Liver (tissue), 9 donors: ENCODE results near the gene C11orf86. TPM values are rescaled to one million over a fixed set of nuclear protein-coding genes. Genes with fewer than 3 reads are reported as not detected.

Experiments used
- DNase-seq: peaks from one replicate; pipeline ENCODE4 v3.0.0-alpha.2; 2017; ENCODE audit warnings: low spot score
- H3K27ac ChIP-seq, 2 donors: one replicate each; pipeline ENCODE4 v1.7.0; 2013; ENCODE audit warnings: inconsistent platforms in 2 of 2, low read length in 2 of 2, control low read depth in 1 of 2, low read depth in 1 of 2, mild to moderate bottlenecking in 1 of 2
- H3K27me3 ChIP-seq, 4 donors: one replicate each; pipeline versions ENCODE4 v1.6.1 to v1.7.0; 2013; ENCODE audit warnings: low read length in 3 of 4, inconsistent platforms in 1 of 4, mild to moderate bottlenecking in 1 of 4, moderate library complexity in 1 of 4; ENCODE audit not compliant: control insufficient read depth in 4 of 4, insufficient read depth in 4 of 4
- H3K36me3 ChIP-seq, 4 donors: one replicate each; pipeline versions ENCODE4 v1.6.1 to v1.7.0; 2013; ENCODE audit warnings: low read length in 3 of 4, mild to moderate bottlenecking in 3 of 4, low read depth in 1 of 4, moderate library complexity in 1 of 4; ENCODE audit not compliant: control insufficient read depth in 4 of 4, insufficient read depth in 3 of 4
- H3K4me1 ChIP-seq, 4 donors: one replicate each; pipeline versions ENCODE4 v1.6.1 to v1.7.0; 2013; ENCODE audit warnings: low read length in 3 of 4, mild to moderate bottlenecking in 3 of 4, moderate library complexity in 1 of 4; ENCODE audit not compliant: control insufficient read depth in 4 of 4, insufficient read depth in 4 of 4
- H3K4me3 ChIP-seq, 3 donors: one replicate each; pipeline versions ENCODE4 v1.6.1 to v1.7.0; 2013; ENCODE audit warnings: low read length in 3 of 3, control low read depth in 1 of 3, low read depth in 1 of 3, mild to moderate bottlenecking in 1 of 3
- H3K9ac ChIP-seq, 2 donors: one replicate each; pipeline ENCODE4 v1.7.0; 2013; ENCODE audit warnings: low read length in 2 of 2, mild to moderate bottlenecking in 2 of 2, moderate library complexity in 2 of 2, control low read depth in 1 of 2, low read depth in 1 of 2
- H3K9me3 ChIP-seq, 4 donors: one replicate each; pipeline versions ENCODE4 v1.6.1 to v1.7.0; 2013; ENCODE audit warnings: low read length in 3 of 4; ENCODE audit not compliant: control insufficient read depth in 4 of 4
- EGR1 ChIP-seq, 2 donors: IDR thresholded peaks; 2 replicates each; pipeline ENCODE4 v1.6.1; 2016 to 2018; ENCODE audit warnings: antibody characterized with exemption in 2 of 2, low read depth in 2 of 2
- FOXA2 ChIP-seq: IDR thresholded peaks from 2 replicates; pipeline ENCODE4 v1.6.1; 2016; ENCODE audit warnings: antibody characterized with exemption
- GABPA ChIP-seq, 2 donors: IDR thresholded peaks in 1 of 2; conservative IDR thresholded peaks in 1 of 2; 2 replicates each; pipeline ENCODE4 v1.6.1; 2016; ENCODE audit warnings: antibody characterized with exemption in 2 of 2, mild to moderate bottlenecking in 1 of 2, moderate library complexity in 1 of 2
- HNF4A ChIP-seq, 2 donors: conservative IDR thresholded peaks; 2 replicates each; pipeline ENCODE4 v1.6.1; 2016; ENCODE audit warnings: antibody characterized with exemption in 2 of 2, mild to moderate bottlenecking in 2 of 2
- HNF4G ChIP-seq: IDR thresholded peaks from 2 replicates; pipeline ENCODE4 v1.6.1; 2016; ENCODE audit warnings: antibody characterized with exemption
- JUND ChIP-seq, 2 donors: IDR thresholded peaks; 2 replicates each; pipeline ENCODE4 v1.6.1; 2016; ENCODE audit warnings: antibody characterized with exemption in 2 of 2
- NR2F2 ChIP-seq: IDR thresholded peaks from 2 replicates; pipeline ENCODE4 v1.6.1; 2016; ENCODE audit warnings: antibody characterized with exemption
- RAD21 ChIP-seq, 2 donors: IDR thresholded peaks; 2 replicates each; pipeline ENCODE4 v1.6.1; 2016; ENCODE audit warnings: antibody characterized with exemption in 2 of 2, mild to moderate bottlenecking in 2 of 2
- RXRA ChIP-seq, 2 donors: IDR thresholded peaks; 2 replicates each; pipeline ENCODE4 v1.6.1; 2017 to 2018; ENCODE audit warnings: antibody characterized with exemption in 2 of 2, mild to moderate bottlenecking in 1 of 2
- SP1 ChIP-seq: IDR thresholded peaks from 2 replicates; pipeline ENCODE4 v1.6.1; 2018; ENCODE audit warnings: antibody characterized with exemption, mild to moderate bottlenecking
- TAF1 ChIP-seq: conservative IDR thresholded peaks from 2 replicates; pipeline ENCODE4 v1.6.1; 2016; ENCODE audit warnings: antibody characterized with exemption, mild to moderate bottlenecking
- YY1 ChIP-seq: IDR thresholded peaks from 2 replicates; pipeline ENCODE4 v1.6.1; 2016; ENCODE audit warnings: antibody characterized with exemption, mild to moderate bottlenecking
- WGBS: extraction: QIAGEN DNeasy Blood & Tissue Kit; methylation state at CpG from one replicate; pipeline ENCODE4 v1.1.7; 2013; 5-methylcytosine and 5-hydroxymethylcytosine counted together
- polyA plus RNA-seq, 2 donors: library from polyadenylated mRNA; stranded (reverse) in 1 of 2; unstranded in 1 of 2; fragments of 200-250 nt in 1 of 2; fragments of >200 nt in 1 of 2; fragmentation: Nextera tagmentation in 1 of 2; extraction: Ambion mirVana in 1 of 2; gene quantifications; one replicate each; pipeline versions ENCODE4 v1.2.1 to v1.2.3, GENCODE V29; 2013 to 2015
- total RNA-seq, 2 donors: library from RNA; depleted of rRNA; stranded (reverse); fragments of >200 nt; gene quantifications; one replicate each; pipeline ENCODE4 v1.2.3, GENCODE V29; 2014
- TF ChIP-seq, protein P1 (sequence below): IDR thresholded peaks from 2 replicates; pipeline ENCODE4 v1.6.1; 2016; ENCODE audit warnings: antibody characterized with exemption
- TF ChIP-seq, protein P2 (sequence below): fragments of 150-350 bp; IDR thresholded peaks from 2 replicates; pipeline ENCODE4 v1.5.1; 2017; ENCODE audit warnings: improper control_type of control experiment, low read depth, low read length; ENCODE audit not compliant: missing input control
- TF ChIP-seq, protein P3 (sequence below): IDR thresholded peaks from 2 replicates; pipeline ENCODE4 v1.6.1; 2016; ENCODE audit warnings: antibody characterized with exemption
- TF ChIP-seq, protein P4 (sequence below): IDR thresholded peaks from 2 replicates; pipeline ENCODE4 v1.6.1; 2016; ENCODE audit warnings: antibody characterized with exemption, mild to moderate bottlenecking
- TF ChIP-seq, protein P5 (sequence below): IDR thresholded peaks from 2 replicates; pipeline ENCODE4 v1.6.1; 2016; ENCODE audit warnings: antibody characterized with exemption
- donor health status: healthy.
- donor health status: healthy.
- donor health status: healthy.
- donor health status: healthy.
- donor health status: healthy.

Gene C11orf86
- total and polyA plus RNA-seq, 4 donors: 0.18 TPM; not detected in 3

DNA sequence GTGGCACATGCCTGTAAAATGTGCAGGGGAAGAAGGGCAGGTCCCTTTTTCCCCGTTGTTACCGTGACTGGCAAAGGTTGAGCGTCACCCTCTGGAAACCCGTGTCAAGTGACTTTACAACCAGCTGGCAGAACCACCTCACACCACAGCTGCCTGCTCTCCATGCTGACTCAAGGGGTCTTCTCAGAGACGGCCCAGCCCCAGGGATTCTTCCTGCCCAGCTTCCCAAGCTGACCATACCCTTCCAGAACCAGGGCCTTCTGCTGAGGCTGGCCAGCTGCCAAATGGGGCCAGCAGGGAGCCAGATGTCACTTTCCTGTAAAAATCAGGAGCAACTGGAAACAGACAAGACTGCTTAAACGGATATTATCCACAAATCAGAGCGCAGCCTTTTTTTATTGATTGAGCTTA is 23.2 kb upstream of the C11orf86 start:
- no peaks in the 10 kb centered on the region for H3K27me3 ChIP-seq
- TF ChIP-seq YY1 (no peak), HNF4A (conservative IDR thresholded peaks at IDR 0.05) (no peak)
- TF ChIP-seq, protein P1, sequence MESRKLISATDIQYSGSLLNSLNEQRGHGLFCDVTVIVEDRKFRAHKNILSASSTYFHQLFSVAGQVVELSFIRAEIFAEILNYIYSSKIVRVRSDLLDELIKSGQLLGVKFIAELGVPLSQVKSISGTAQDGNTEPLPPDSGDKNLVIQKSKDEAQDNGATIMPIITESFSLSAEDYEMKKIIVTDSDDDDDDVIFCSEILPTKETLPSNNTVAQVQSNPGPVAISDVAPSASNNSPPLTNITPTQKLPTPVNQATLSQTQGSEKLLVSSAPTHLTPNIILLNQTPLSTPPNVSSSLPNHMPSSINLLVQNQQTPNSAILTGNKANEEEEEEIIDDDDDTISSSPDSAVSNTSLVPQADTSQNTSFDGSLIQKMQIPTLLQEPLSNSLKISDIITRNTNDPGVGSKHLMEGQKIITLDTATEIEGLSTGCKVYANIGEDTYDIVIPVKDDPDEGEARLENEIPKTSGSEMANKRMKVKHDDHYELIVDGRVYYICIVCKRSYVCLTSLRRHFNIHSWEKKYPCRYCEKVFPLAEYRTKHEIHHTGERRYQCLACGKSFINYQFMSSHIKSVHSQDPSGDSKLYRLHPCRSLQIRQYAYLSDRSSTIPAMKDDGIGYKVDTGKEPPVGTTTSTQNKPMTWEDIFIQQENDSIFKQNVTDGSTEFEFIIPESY: no peak
- 56% methylated on average over 7 of the region's 7 CpGs for WGBS
- peaks cover 9 to 40% (median 29%) of the 10 kb centered on the region in 4 donors for H3K4me1 ChIP-seq
- H3K27ac ChIP-seq: peak overlapping the region; percentile 39 to 79
- no peaks in the 10 kb centered on the region for H3K9me3 ChIP-seq
- DNase-seq: no peak
- H3K4me3 ChIP-seq: no peak overlapping the region
- no peak overlapping the region for H3K9ac ChIP-seq
- peaks cover 0 to 10% (median 2%) of the 10 kb centered on the region in 4 donors for H3K36me3 ChIP-seq

DNA sequence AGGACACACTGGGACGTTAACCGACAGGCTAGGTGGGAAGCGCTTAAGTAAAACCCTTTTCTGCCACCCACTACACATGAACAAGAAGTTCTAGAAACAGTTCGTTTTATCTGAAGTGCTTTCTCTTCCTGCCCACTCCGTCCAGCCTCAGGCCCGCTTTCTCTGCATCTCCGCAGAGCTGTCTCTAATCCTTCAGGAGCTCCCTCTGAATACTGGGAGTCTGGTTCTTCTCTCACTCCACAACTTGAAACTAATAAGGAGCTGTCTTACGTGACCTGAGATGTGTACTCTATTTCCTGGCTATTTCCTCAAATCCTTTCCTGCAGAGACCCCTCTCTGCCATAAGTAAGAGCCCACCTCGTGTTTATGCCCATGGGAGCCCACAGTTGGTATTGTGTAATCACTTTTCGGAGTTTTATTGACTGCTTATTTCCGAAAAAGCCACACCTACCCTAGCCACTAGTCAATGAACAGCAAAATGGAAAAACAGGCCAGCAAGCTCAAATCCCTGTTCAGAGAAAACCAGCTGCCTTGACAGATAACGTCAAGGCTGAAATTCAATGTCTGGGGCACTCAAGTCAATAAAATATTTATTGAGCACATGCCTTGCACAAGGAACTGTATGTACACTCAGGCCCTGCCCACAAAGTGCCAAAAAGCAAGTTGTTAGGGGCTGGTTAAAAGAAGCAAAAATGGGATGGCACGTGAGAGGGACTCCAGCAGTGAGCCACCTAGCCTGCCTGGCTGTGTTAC is 21.8 kb upstream of the C11orf86 start:
- H3K9me3 ChIP-seq: no peaks in the 10 kb centered on the region
- 70% methylated on average over 13 of the region's 13 CpGs for WGBS

DNA sequence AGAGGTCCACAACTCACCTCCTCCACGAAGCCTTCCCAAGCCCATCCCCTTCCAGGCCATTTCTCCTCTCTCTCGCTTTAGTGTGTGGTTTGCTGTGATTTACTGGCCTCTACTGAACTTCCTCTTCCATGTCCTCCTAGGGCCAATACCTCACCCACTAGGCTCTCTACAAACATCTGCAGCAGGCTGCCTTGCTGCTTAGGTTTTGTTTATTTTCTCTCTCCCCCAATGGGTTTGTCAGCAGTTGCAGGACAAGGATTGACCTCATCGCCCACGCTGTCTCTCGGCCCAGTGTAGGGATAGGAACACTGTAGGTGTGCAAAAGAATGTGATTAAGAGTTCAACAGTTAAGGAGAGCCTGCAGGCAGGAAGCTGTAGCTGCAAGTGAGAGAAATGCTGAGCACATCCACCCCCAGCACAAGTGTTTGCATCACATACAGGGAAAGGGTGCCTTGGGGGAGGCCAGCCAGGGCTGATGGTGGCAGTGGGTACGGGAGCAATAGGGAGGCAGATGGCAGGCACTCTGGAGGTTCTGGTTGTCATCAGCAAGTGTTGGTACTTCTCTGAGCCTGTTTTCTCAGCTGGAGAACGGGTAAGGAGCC is 18.3 kb upstream of the C11orf86 start:
- no peak for DNase-seq
- Histone ChIP-seq H3K9ac (peak overlapping the region in 1 of 2 donors; percentile 32), H3K4me3 (peak overlapping the region; percentile 31 to 76 (median 74))
- no peak for TF ChIP-seq GABPA (IDR thresholded peaks at IDR 0.05 in 1 of 2, conservative IDR thresholded peaks at IDR 0.05 in 1 of 2)
- TF ChIP-seq, protein P2, sequence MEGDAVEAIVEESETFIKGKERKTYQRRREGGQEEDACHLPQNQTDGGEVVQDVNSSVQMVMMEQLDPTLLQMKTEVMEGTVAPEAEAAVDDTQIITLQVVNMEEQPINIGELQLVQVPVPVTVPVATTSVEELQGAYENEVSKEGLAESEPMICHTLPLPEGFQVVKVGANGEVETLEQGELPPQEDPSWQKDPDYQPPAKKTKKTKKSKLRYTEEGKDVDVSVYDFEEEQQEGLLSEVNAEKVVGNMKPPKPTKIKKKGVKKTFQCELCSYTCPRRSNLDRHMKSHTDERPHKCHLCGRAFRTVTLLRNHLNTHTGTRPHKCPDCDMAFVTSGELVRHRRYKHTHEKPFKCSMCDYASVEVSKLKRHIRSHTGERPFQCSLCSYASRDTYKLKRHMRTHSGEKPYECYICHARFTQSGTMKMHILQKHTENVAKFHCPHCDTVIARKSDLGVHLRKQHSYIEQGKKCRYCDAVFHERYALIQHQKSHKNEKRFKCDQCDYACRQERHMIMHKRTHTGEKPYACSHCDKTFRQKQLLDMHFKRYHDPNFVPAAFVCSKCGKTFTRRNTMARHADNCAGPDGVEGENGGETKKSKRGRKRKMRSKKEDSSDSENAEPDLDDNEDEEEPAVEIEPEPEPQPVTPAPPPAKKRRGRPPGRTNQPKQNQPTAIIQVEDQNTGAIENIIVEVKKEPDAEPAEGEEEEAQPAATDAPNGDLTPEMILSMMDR: peak; percentile 20
- TF ChIP-seq RXRA (IDR thresholded peaks at IDR 0.05): peak; percentile 68 to 79
- peak; percentile 14 to 67 for TF ChIP-seq HNF4A (conservative IDR thresholded peaks at IDR 0.05)
- peak; percentile 29 to 60 for TF ChIP-seq JUND (IDR thresholded peaks at IDR 0.05)
- peak; percentile 23 for TF ChIP-seq FOXA2
- TF ChIP-seq YY1: peak; percentile 47
- peak in 1 of 2 donors; percentile 65 for TF ChIP-seq RAD21 (IDR thresholded peaks at IDR 0.05)
- TF ChIP-seq SP1: peak; percentile 51
- TF ChIP-seq, protein P3, sequence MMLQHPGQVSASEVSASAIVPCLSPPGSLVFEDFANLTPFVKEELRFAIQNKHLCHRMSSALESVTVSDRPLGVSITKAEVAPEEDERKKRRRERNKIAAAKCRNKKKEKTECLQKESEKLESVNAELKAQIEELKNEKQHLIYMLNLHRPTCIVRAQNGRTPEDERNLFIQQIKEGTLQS: no peak
- no peak for TF ChIP-seq NR2F2
- TF ChIP-seq HNF4G: no peak
- TF ChIP-seq, protein P4, sequence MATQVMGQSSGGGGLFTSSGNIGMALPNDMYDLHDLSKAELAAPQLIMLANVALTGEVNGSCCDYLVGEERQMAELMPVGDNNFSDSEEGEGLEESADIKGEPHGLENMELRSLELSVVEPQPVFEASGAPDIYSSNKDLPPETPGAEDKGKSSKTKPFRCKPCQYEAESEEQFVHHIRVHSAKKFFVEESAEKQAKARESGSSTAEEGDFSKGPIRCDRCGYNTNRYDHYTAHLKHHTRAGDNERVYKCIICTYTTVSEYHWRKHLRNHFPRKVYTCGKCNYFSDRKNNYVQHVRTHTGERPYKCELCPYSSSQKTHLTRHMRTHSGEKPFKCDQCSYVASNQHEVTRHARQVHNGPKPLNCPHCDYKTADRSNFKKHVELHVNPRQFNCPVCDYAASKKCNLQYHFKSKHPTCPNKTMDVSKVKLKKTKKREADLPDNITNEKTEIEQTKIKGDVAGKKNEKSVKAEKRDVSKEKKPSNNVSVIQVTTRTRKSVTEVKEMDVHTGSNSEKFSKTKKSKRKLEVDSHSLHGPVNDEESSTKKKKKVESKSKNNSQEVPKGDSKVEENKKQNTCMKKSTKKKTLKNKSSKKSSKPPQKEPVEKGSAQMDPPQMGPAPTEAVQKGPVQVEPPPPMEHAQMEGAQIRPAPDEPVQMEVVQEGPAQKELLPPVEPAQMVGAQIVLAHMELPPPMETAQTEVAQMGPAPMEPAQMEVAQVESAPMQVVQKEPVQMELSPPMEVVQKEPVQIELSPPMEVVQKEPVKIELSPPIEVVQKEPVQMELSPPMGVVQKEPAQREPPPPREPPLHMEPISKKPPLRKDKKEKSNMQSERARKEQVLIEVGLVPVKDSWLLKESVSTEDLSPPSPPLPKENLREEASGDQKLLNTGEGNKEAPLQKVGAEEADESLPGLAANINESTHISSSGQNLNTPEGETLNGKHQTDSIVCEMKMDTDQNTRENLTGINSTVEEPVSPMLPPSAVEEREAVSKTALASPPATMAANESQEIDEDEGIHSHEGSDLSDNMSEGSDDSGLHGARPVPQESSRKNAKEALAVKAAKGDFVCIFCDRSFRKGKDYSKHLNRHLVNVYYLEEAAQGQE: no peak

More for the DNA sequence above, 21.8 kb upstream of the C11orf86 start:
- H3K27ac ChIP-seq: peak overlapping the region; percentile 39 to 79
- no peak overlapping the region for H3K9ac ChIP-seq
- H3K27me3 ChIP-seq: no peaks in the 10 kb centered on the region
- no peak overlapping the region for H3K4me3 ChIP-seq
- DNase-seq: no peak
- peaks cover 9 to 48% (median 35%) of the 10 kb centered on the region in 4 donors for H3K4me1 ChIP-seq
- H3K36me3 ChIP-seq: peaks cover 0 to 7% (median 1%) of the 10 kb centered on the region in 4 donors
- TF ChIP-seq FOXA2 (no peak), TAF1 (no peak), HNF4A (conservative IDR thresholded peaks at IDR 0.05) (peak; percentile 5 to 28), SP1 (no peak), RAD21 (IDR thresholded peaks at IDR 0.05) (peak; percentile 8 to 51), EGR1 (IDR thresholded peaks at IDR 0.05; ENCODE audit: low read depth in 2 of 2) (peak in 1 of 2 donors; percentile 20), RXRA (IDR thresholded peaks at IDR 0.05) (peak in 1 of 2 donors; percentile 32), YY1 (peak; percentile 62)
- TF ChIP-seq, protein P5, sequence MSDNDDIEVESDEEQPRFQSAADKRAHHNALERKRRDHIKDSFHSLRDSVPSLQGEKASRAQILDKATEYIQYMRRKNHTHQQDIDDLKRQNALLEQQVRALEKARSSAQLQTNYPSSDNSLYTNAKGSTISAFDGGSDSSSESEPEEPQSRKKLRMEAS: peak; percentile 60
- TF ChIP-seq, protein P3: no peak

More for the DNA sequence above, 18.3 kb upstream of the C11orf86 start:
- no peaks in the 10 kb centered on the region for H3K27me3 ChIP-seq
- H3K9me3 ChIP-seq: no peaks in the 10 kb centered on the region
- WGBS: 49% methylated on average over 7 of the region's 7 CpGs
- peak overlapping the region; percentile 76 to 91 for H3K27ac ChIP-seq
- H3K36me3 ChIP-seq: no peaks in the 10 kb centered on the region
- H3K4me1 ChIP-seq: peaks cover 11 to 58% (median 42%) of the 10 kb centered on the region in 4 donors
